Activated CD8-positive, alpha-beta T cell treated with anti-CD3 and anti-CD28 coated beads for 36 hours (primary cell): Measurements from ENCODE around the gene FILIP1L. TPM values are rescaled to one million over a fixed set of nuclear protein-coding genes. Genes with fewer than 3 reads are reported as not detected.

Experiments
- ATAC-seq: fragments of 200-7000 bp; cut with Tn5 transposase; one replicate; pipeline ENCODE4 v1.10.0; 2021; ENCODE audit warnings: mild to moderate bottlenecking, moderate library complexity
- CTCF ChIA-PET: fragments of 350-600 bp; sonication (Branson Sonifier 250); formaldehyde crosslinking; loops from one replicate; lab custom pipeline; 2021; ENCODE audit warnings: antibody characterized with exemption; lab: Charles Lee
- POLR2A ChIA-PET: fragments of 350-600 bp; sonication (Branson Sonifier 250); formaldehyde crosslinking; loops from one replicate; lab custom pipeline; 2021; ENCODE audit warnings: antibody characterized with exemption; lab: Charles Lee
- DNase-seq: peaks from one replicate; pipeline ENCODE4 v3.0.0-alpha.2; 2020
- H3K27ac Mint-ChIP-seq: one replicate; pipeline ENCODE4 v1.8.0; 2021; ENCODE audit warnings: mild to moderate bottlenecking, mixed read lengths
- H3K27me3 Mint-ChIP-seq: one replicate; pipeline ENCODE4 v1.8.0; 2021; ENCODE audit warnings: mixed read lengths
- H3K36me3 Mint-ChIP-seq: one replicate; pipeline ENCODE4 v1.8.0; 2021; ENCODE audit warnings: low read depth, mixed read lengths
- H3K4me1 Mint-ChIP-seq: one replicate; pipeline ENCODE4 v1.8.0; 2021; ENCODE audit warnings: low read depth, mixed read lengths
- H3K4me3 Mint-ChIP-seq: one replicate; pipeline ENCODE4 v1.8.0; 2021; ENCODE audit warnings: mild to moderate bottlenecking, moderate library complexity, mixed read lengths
- H3K9me3 Mint-ChIP-seq: one replicate; pipeline ENCODE4 v1.8.0; 2021; ENCODE audit warnings: mixed read lengths
- intact Hi-C: fragments of 100-400 bp; cut with micrococcal nuclease; formaldehyde crosslinking; loops from one replicate; pipeline ENCODE4 v1.10.0; 2022
- total RNA-seq, 2 experiments: library from RNA; stranded (reverse); gene quantifications; one replicate each; pipeline ENCODE4 v1.2.3, GENCODE V29; 2021
- TF ChIP-seq, protein P1 (sequence below): fragments of 200-600 bp; IDR thresholded peaks from one replicate; pipeline ENCODE4 v1.8.0; 2022; ENCODE audit warnings: antibody characterized with exemption, mild to moderate bottlenecking

Gene FILIP1L
- total RNA-seq, 2 experiments from 2014 or later: 0.11 to 0.13 TPM

DNA sequence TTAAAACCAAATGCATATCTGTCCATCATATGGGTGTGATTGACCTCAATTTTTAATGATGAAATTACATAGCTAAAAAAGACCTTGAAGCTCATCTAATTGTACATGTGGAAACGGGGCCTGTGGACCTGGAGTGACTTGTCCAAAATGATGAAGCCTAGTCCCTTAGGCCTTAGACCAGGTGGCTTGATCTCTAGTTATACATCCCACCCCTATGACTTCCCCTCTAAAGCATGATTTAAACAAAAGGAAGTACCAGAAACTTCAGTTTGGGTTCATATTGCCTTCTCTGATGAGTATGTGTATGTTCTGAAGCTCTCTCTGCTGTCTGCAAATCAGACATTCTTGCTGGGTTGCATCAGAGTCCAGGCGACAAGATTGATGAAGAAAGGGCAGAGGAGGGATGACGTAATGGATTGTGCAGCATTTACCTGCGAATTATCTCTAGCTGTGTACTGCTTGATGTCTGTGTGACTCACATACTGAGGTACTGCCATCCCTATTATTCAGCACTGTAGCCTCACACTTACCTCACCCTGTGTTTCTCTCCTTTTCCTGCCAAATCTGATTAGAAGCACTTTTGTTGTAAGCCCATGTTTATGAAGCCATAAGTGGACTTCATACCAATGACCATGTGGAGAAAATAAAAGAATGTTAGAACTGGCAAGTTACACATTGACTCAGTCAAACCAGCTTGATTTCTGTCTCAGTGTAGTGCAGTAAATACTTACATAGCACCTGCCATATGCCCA lies 111.5 kb downstream of the FILIP1L start:
- ChIA-PET POLR2A (no interaction called here), CTCF (interaction anchor here (0.7 to 1.2 kb wide), 4 partner anchors 14 to 251 kb away, joined by 3 read pairs; no protein-coding TSS in a partner anchor)
- TF ChIP-seq, protein P1, sequence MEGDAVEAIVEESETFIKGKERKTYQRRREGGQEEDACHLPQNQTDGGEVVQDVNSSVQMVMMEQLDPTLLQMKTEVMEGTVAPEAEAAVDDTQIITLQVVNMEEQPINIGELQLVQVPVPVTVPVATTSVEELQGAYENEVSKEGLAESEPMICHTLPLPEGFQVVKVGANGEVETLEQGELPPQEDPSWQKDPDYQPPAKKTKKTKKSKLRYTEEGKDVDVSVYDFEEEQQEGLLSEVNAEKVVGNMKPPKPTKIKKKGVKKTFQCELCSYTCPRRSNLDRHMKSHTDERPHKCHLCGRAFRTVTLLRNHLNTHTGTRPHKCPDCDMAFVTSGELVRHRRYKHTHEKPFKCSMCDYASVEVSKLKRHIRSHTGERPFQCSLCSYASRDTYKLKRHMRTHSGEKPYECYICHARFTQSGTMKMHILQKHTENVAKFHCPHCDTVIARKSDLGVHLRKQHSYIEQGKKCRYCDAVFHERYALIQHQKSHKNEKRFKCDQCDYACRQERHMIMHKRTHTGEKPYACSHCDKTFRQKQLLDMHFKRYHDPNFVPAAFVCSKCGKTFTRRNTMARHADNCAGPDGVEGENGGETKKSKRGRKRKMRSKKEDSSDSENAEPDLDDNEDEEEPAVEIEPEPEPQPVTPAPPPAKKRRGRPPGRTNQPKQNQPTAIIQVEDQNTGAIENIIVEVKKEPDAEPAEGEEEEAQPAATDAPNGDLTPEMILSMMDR: no peak
- Mint-ChIP-seq H3K4me1 (peaks cover 7% of the 10 kb centered on the region), H3K27ac (no peak overlapping the region), H3K27me3 (no peaks in the 10 kb centered on the region), H3K4me3 (no peak overlapping the region), H3K9me3 (no peaks in the 10 kb centered on the region), H3K36me3 (peaks cover 7% of the 10 kb centered on the region)
- ATAC-seq (peak; percentile 74), DNase-seq (peak; percentile 1)
- intact Hi-C loops: no loop called here

DNA sequence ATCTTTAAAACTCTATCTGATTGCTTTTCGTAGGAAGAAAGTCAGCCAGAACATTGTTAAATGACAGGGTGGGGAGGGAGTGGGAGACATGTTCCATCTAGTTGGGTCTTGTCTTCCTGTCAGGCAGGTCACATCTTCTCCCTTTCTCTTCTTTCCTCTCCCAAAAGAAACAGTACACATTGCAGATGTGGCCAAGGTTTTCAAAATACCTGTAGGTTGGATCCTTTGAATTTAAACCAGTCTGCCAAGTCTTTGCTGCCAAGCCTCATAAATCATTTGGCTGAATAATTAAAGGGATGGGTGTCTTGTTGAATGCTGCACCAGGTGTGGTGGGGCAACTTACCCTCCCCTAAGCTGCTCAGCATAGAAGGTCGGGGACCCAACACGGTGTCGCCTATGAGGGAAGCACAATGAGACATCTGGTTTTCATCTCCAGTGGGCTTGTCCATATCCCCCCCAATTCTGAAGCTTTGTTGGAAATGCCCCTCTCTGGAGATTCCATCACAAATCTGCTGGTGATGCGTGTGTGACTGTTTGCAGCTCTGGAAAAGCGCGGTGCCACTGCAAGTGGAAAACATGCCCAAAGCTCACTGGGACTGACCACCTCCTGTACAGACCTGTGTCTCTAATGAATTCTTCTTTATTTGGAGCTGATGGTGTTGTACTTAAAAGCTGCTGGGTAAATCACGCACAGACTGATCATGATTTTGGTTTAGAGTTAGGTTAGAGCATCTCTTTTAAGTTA lies 112.6 kb downstream of the FILIP1L start:
- no peak for DNase-seq
- TF ChIP-seq, protein P1: no peak
- ChIA-PET POLR2A (no interaction called here), CTCF (interaction anchor here (0.9 to 1.2 kb wide), 4 partner anchors 13 to 252 kb away, joined by 3 read pairs; no protein-coding TSS in a partner anchor)
- Mint-ChIP-seq H3K4me3 (no peak overlapping the region), H3K27ac (no peak overlapping the region), H3K4me1 (peaks cover 7% of the 10 kb centered on the region), H3K27me3 (no peaks in the 10 kb centered on the region), H3K36me3 (peaks cover 8% of the 10 kb centered on the region), H3K9me3 (no peaks in the 10 kb centered on the region)
- ATAC-seq: no peak
- intact Hi-C loops: no loop called here

DNA sequence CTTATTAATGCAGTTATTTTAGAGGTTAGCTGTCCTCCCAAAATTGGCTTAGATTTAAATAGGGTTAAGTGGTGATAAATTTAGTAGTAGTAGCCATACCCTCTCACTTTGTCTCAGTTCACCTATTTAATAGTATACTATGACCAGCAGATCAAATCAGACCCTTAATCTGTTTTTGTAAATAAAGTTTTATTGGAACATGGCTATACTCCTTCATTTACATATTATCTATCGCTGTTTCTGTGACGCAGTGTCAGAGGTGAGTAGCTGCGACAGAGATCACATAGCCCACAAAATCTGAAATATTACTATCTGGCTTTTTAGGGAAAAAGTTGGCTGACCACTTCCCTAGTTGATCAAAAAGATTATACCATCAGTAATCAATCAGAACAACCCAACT lies 113.2 kb downstream of the FILIP1L start:
- TF ChIP-seq, protein P1: no peak
- H3K4me3 Mint-ChIP-seq: no peak overlapping the region
- peaks cover 7% of the 10 kb centered on the region for H3K4me1 Mint-ChIP-seq
- ATAC-seq (no peak), DNase-seq (no peak)
- intact Hi-C loops: no loop called here
- no peaks in the 10 kb centered on the region for H3K27me3 Mint-ChIP-seq
- ChIA-PET POLR2A (no interaction called here), CTCF (interaction anchor here (0.9 kb wide), 1 partner anchor 169 kb away, joined by 3 read pairs; no protein-coding TSS in a partner anchor)
- H3K9me3 Mint-ChIP-seq: peaks cover 5% of the 10 kb centered on the region
- H3K27ac Mint-ChIP-seq: no peak overlapping the region
- H3K36me3 Mint-ChIP-seq: peaks cover 13% of the 10 kb centered on the region

DNA sequence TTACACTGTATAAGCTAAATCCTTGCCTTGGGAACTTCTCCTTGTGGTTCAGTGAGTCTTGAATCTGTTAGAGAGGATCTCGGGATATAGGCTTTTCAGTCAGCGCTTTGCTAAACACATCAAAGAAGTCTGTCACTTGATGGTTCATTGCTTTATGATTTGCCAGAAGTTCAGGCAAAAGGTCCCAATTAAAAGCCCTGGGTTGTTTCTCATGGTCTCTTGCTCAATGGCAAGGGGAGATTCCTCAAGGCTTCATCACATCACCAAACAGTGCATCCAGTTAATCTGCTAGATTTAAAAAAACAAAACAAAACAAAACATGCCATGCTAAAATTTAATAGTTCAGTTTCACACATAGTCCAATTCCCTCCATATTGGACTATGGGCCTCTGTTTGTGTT lies 114.8 kb downstream of the FILIP1L start:
- no peak overlapping the region for H3K4me3 Mint-ChIP-seq
- ATAC-seq (no peak), DNase-seq (no peak)
- intact Hi-C loops: no loop called here
- ChIA-PET CTCF (interaction anchor here (0.7 kb wide), 1 partner anchor 88 kb away, joined by 3 read pairs; no protein-coding TSS in a partner anchor), POLR2A (no interaction called here)
- peaks cover 24% of the 10 kb centered on the region for H3K36me3 Mint-ChIP-seq
- TF ChIP-seq, protein P1: no peak
- H3K4me1 Mint-ChIP-seq: peaks cover 7% of the 10 kb centered on the region
- H3K27me3 Mint-ChIP-seq: no peaks in the 10 kb centered on the region
- peaks cover 8% of the 10 kb centered on the region for H3K9me3 Mint-ChIP-seq
- no peak overlapping the region for H3K27ac Mint-ChIP-seq

DNA sequence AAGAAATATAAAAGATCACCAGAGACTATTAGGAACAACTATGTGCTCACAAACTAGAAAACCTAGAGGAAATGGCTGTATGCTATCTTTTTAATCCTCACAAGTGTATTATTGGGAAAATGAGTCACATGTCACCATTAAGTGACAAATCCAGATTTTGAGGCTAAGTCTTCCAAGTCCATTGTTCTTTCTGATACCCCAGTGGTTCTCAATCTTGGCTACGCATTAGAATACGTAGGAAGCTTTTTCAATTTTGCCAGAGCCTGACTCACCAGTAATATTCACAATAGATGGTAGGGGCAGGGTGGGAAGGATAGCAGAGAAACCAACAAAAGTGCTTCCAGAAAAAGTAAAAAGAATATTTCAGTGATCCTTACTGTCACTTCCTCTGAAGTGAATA lies 117.0 kb downstream of the FILIP1L start:
- H3K27ac Mint-ChIP-seq: no peak overlapping the region
- H3K27me3 Mint-ChIP-seq: no peaks in the 10 kb centered on the region
- no peaks in the 10 kb centered on the region for H3K4me1 Mint-ChIP-seq
- TF ChIP-seq, protein P1: no peak
- no peak overlapping the region for H3K4me3 Mint-ChIP-seq
- peaks cover 21% of the 10 kb centered on the region for H3K9me3 Mint-ChIP-seq
- DNase-seq (no peak), ATAC-seq (no peak)
- ChIA-PET CTCF (no interaction called here), POLR2A (no interaction called here)
- H3K36me3 Mint-ChIP-seq: peaks cover 31% of the 10 kb centered on the region
- intact Hi-C loops: no loop called here
